Right hindlimb (tissue), 1 donor: ENCODE results near the gene OGA.
A peak's percentile ranks its signal among the peaks of the same experiment; 100 is the strongest.
"Not testable (repeated sequence)": the region's sequence is repeated elsewhere in the genome, so short reads cannot be mapped to it uniquely, and the experiment has no call there.

Experiments
- DNase-seq: peaks from one replicate; pipeline ENCODE4 v3.0.0-alpha.2; 2018

The OGA gene

DNA sequence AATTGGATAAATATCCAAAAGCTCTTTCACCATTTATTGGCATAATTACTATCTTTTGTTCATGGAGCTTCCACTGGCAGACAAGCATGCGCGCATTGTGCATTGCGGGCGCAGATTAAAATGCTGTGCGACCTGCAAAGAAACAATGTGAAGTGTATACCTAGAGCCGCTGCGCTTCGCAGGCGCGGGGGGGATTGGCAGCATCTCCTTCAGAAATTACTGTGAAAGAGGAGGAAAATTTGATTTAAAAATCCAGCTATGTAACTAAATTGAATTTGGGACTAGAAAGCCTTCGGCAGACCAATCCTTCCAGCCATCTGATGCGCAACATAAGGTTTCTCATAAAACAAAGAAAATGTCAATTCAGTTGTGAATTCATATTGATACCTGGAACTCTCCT lies 24.7 kb downstream of the OGA start:
- DNase-seq = no peak

- DNase-seq = no peak
Measured at GRCh38 chr10:101789686-101790085, 28.6 kb downstream of the OGA start.

- DNase-seq = not testable (repeated sequence)
Measured at GRCh38 chr10:101789231-101789630, 29.0 kb downstream of the OGA start.

DNA sequence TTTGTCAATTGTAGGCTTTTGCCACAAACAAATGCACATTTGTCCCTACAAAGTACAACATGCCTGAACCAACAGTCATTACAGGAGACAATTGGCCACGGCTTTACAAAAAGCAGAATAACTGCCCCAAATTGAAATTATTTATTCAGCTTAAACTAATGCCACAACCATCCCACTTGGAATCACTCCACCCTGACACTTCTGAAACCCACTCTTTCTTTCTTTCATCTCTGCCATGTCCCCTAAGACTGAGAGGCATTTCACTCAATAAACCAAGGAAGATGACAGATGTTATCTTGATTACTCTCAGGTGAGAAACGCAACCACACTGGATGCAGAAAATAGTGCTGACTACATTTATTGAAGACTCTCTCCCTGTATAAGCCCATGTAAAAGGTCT lies 32.4 kb downstream of the OGA start:
- DNase-seq = no peak

DNA sequence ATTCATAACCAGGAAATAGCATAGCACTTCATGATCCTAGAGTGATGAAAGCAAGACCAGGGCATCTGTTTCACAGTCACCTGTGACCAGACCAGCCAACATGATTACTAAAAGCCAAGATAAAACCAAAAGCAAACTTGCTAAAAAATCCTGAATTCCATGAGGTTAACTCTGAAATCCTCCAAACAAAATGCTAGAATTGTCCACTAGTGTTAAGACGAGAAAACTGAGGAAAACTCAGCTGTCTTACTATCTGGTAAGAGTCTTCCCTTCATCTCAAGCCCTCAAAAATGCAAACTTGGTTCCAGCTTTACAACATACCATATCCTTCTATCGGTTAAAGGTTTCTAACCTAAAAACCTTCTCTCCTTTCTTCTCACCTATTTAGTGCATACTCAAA lies 33.7 kb downstream of the OGA start:
- no peak for DNase-seq

GRCh38 chr10:101783736-101784118 lies 34.5 kb downstream of the OGA start:
- DNase-seq = no peak

- peak; percentile 93 for DNase-seq
Measured at GRCh38 chr10:101782811-101783735, 35.2 kb downstream of the OGA start, which contains the start of gene NPM3. NPM3 (minus strand) TSS chr10:101783446; CDS start chr10:101783390, 56 bp downstream.

DNA sequence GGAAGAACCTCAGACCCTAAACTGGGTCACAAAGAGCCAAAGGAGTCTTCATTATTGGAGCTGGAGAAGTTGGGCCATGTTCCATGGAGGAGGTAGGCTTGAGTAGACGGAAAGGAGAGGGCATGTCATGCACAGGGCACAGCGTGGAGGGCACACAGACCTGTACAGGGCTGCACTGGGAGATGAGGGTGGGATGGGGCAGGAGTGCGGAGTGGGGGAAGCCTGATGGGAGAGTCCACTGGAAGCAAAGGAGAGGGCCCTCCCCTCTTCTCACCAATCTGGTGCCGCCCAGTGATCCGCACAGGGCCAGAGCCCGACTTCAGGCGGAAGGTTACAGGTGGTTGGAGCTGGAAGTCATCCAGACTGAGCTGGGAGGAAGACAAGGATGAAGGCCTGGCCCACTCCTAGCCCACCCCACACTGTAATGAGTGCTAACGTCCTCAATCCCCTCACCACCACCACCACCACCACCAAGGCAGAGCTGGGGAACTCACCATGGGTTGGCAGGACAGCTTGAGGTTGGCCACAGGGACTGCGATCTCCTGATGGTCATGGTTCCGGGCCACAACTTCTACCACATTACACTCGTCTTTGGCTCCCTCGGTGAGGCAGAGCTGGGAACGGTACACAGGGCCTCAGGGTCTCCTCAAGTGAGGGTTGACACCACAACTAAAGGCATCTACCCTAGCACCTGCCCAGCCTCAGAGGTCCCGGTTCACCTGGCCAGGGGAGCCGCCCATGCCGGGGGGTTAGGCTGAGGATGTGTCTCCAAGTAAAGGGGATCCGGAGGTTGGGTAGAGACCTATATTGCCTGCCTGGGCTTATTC lies 36.0 kb downstream of the OGA start:
- DNase-seq = no peak

DNA sequence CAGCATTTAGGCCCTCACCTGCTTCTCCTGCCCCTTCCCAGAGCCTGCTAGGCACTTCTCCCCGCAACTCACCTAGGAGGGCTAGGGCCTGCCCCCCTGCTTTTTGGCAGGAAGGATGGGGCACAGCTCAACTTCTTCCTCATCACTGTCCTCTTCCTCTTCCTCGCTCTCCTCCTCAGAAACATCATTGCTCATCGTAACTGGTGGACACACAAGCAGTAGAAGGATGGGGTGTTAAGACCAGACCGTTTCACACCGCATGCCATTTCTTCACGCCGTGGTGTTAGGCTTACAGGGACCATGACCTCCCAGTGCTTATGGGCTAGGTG lies 36.6 kb downstream of the OGA start:
- no peak for DNase-seq

- DNase-seq = no peak
Measured at GRCh38 chr10:101780818-101781654, 37.2 kb downstream of the OGA start.

DNA sequence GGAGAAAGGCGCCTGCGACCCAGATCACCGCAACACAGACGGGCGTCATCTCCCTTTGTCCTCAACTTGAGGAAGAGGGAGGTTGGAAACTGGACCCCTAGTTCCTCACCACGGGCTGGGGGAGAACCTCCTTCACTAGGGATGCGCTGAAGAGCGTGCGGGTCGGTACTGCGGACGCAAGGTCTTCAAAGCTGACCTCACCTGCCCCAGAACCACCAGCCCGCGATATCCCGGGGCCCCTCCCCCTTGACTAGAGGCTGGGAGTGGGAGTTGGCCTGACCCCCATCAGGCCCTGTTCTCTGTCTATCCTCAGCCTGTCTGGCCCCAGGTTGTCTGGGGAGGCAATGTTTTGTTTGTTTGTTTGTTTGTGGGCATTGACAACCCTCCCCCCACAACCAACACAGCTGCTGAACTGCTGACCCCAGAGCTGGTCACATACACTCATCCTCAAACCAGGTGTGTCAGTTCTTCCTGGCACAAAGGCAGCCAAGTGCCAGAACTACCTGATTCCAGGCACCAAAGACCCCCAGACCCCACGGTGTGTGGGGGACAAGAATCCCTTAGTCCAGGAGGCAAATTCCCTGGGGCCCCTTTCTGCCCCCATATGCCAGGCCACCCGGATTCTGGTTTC lies 37.9 kb downstream of the OGA start:
- no peak for DNase-seq

DNA sequence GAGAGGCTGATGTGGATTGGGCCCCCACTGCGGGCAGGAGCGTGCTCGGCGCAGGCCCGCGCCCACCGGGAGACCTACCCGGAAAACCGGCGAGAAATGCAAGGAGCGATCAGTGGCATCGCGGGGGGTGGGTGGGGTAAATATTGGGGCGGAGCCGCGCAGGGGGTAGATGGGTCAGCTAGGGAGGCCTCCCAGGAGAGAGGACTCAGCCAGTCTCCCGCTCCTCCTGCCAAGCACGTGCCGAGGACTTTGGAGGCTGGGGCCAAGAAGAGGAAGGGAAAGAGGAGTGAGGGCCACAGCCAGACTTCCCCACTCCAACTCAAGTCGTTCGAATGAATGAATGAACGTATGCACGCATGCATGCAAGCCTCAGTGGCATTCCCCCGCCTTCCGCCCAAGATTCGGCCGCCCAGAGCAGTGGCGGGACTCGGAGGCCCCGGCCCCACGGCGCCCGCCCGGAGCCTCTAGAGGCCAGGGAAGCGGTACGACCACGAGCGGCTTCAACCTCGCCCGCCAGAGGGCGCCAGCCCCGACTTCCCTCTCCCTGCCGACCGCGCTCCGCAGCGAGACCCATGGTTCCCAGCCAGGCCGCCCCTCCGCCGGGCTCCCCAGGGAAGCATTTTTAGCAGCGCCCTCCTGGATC lies 38.6 kb downstream of the OGA start:
- DNase-seq = peak; percentile 77

GRCh38 chr10:101778781-101779543 lies 39.3 kb downstream of the OGA start:
- no peak for DNase-seq

- no peak for DNase-seq
Measured at GRCh38 chr10:101778151-101778780, 40.0 kb downstream of the OGA start.

GRCh38 chr10:101777619-101778145 lies 40.6 kb downstream of the OGA start:
- DNase-seq = no peak

DNA sequence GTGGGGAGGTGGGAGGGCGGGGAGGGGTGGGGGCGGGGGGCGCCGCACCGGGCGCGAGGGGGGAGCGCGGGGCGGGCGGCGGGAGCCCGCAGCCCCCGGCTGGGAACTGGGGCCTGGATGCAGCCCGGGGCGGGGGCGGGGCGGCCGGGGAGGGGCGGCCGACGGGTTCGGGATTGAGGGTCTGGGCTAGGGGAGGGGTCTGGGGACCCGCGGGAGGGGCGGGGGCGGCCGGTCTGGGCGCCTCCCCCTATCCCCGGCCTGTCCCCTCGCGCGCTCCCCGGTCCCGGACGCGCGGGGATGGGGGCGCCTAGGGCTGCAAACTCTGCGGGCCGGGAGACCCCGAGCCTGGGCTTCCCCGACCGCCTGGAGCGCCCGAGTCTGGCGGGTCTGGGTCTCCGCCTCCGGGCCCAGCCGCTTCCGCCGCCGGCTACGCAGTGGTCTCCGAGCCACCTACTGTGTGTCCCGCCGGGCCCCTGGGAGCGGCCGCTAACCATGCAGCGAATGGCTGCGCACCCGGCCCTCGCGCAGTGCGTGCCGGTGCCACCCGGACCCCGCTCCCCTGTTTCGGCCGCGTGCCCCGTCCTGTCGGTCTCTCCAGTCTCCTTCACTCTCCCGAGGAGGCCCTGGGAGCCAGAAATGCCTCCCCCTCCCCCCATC lies 42.0 kb downstream of the OGA start:
- DNase-seq = no peak

GRCh38 chr10:101775273-101776160 lies 42.7 kb downstream of the OGA start, which contains the start of gene FGF8:
FGF8 (minus strand) TSS chr10:101776114; CDS start chr10:101775900, 214 bp downstream.
- DNase-seq = no peak

- DNase-seq = no peak
Measured at GRCh38 chr10:101774589-101775272, 43.5 kb downstream of the OGA start.
